Amygdala (tissue), 56 donors: ENCODE results near the gene HECW1.

ENCODE experiments used
- DNase-seq, 56 donors: peaks; one replicate each; lab custom pipeline; 2025; lab: John Stamatoyannopoulos, UW

Gene HECW1

GRCh38 chr7:43300121-43300520 lies 187.7 kb downstream of the HECW1 start:
- DNase-seq, result no peak

- DNase-seq, result no peak
These were observed 189.8 kb downstream of the HECW1 start for GRCh38 chr7:43302211-43302711.

- DNase-seq, result peak in 1 of 56 donors; percentile 9
These were observed 190.5 kb downstream of the HECW1 start for GRCh38 chr7:43302773-43303460.

GRCh38 chr7:43303740-43304241 lies 191.3 kb downstream of the HECW1 start:
- DNase-seq, result peak in 13 of 56 donors; percentile 4 to 36 (median 22)

GRCh38 chr7:43306404-43306803 lies 194.0 kb downstream of the HECW1 start:
- no peak for DNase-seq

- DNase-seq, result no peak
These were observed 195.1 kb downstream of the HECW1 start for GRCh38 chr7:43307522-43307921.

- DNase-seq, result no peak
These were observed 196.7 kb downstream of the HECW1 start for GRCh38 chr7:43308913-43309705.

GRCh38 chr7:43309706-43310022 lies 197.2 kb downstream of the HECW1 start:
- DNase-seq, result no peak

- no peak for DNase-seq
These were observed 198.6 kb downstream of the HECW1 start for GRCh38 chr7:43311052-43311451.

GRCh38 chr7:43311694-43312093 lies 199.2 kb downstream of the HECW1 start:
- no peak for DNase-seq

- no peak for DNase-seq
These were observed 201.4 kb downstream of the HECW1 start for GRCh38 chr7:43313628-43314378.

GRCh38 chr7:43314379-43315158 lies 202.1 kb downstream of the HECW1 start:
- DNase-seq, result peak in 1 of 56 donors; percentile 23

- no peak for DNase-seq
These were observed 204.6 kb downstream of the HECW1 start for GRCh38 chr7:43317075-43317474.

GRCh38 chr7:43318188-43318770 lies 205.8 kb downstream of the HECW1 start:
- DNase-seq, result no peak

- DNase-seq, result no peak
These were observed 213.1 kb downstream of the HECW1 start for GRCh38 chr7:43325595-43325994.

GRCh38 chr7:43328336-43328735 lies 215.9 kb downstream of the HECW1 start:
- DNase-seq, result no peak

- DNase-seq, result no peak
These were observed 216.4 kb downstream of the HECW1 start for GRCh38 chr7:43328785-43329380.

GRCh38 chr7:43332193-43332796 lies 219.8 kb downstream of the HECW1 start:
- DNase-seq, result no peak

- DNase-seq, result no peak
These were observed 224.7 kb downstream of the HECW1 start for GRCh38 chr7:43337191-43337590.
